H9 (cell line): ENCODE results near the gene AP2A1. TPM values are rescaled to one million over a fixed set of nuclear protein-coding genes. Genes with fewer than 3 reads are reported as not detected.

Source experiments
- DNase-seq: peaks from one replicate; pipeline ENCODE4 v3.0.0-alpha.2; 2017
- H2AFZ ChIP-seq: one replicate; pipeline ENCODE4 v1.6.1; 2013; ENCODE audit warnings: mild to moderate bottlenecking, low read length, control low read depth, moderate library complexity
- H2AK5ac ChIP-seq: 2 replicates; pipeline ENCODE4 v1.6.1; 2013; ENCODE audit warnings: low read length, control low read depth, mixed read lengths; ENCODE audit not compliant: insufficient read length
- H2BK120ac ChIP-seq: one replicate; pipeline ENCODE4 v1.6.1; 2013; ENCODE audit warnings: low read depth, mild to moderate bottlenecking, low read length, control low read depth, inconsistent platforms; ENCODE audit not compliant: poor library complexity, severe bottlenecking
- H2BK12ac ChIP-seq: 2 replicates; pipeline ENCODE4 v1.6.1; 2013; ENCODE audit warnings: low read length, control low read depth, mixed read lengths, low read depth; ENCODE audit not compliant: insufficient read length
- H2BK15ac ChIP-seq: 2 replicates; pipeline ENCODE4 v1.6.1; 2013; ENCODE audit warnings: low read depth, low read length, control low read depth
- H2BK20ac ChIP-seq: one replicate; pipeline ENCODE4 v1.6.1; 2013; ENCODE audit warnings: low read depth, mild to moderate bottlenecking, low read length, control low read depth, inconsistent platforms; ENCODE audit not compliant: poor library complexity, severe bottlenecking
- H2BK5ac ChIP-seq: 2 replicates; pipeline ENCODE4 v1.6.1; 2013; ENCODE audit warnings: low read length, control low read depth, mixed read lengths; ENCODE audit not compliant: insufficient read length
- H3K14ac ChIP-seq: 2 replicates; pipeline ENCODE4 v1.6.1; 2013; ENCODE audit warnings: low read length, control low read depth; ENCODE audit not compliant: insufficient read depth
- H3K18ac ChIP-seq: 2 replicates; pipeline ENCODE4 v1.6.1; 2013; ENCODE audit warnings: low read depth, mild to moderate bottlenecking, mixed read lengths, low read length, control low read depth; ENCODE audit not compliant: insufficient read length
- H3K23ac ChIP-seq: 2 replicates; pipeline ENCODE4 v1.6.1; 2013; ENCODE audit warnings: low read length, control low read depth, mixed read lengths, low read depth; ENCODE audit not compliant: insufficient read length
- H3K23me2 ChIP-seq: 2 replicates; pipeline ENCODE4 v1.6.1; 2013; ENCODE audit warnings: low read depth, mild to moderate bottlenecking, mixed read lengths, low read length, control low read depth; ENCODE audit not compliant: insufficient read length, poor library complexity, severe bottlenecking
- H3K27ac ChIP-seq: 2 replicates; pipeline ENCODE4 v1.5.1; 2013; ENCODE audit warnings: low read length, control low read depth, mixed read lengths, low read depth; ENCODE audit not compliant: insufficient read length
- H3K27me3 ChIP-seq: 2 replicates; pipeline ENCODE4 v1.6.1; 2013; ENCODE audit warnings: low read length, control low read depth, inconsistent platforms; ENCODE audit not compliant: insufficient read depth
- H3K4ac ChIP-seq: 2 replicates; pipeline ENCODE4 v1.6.1; 2013; ENCODE audit warnings: low read depth, mild to moderate bottlenecking, control low read depth, inconsistent platforms, low read length, moderate library complexity
- H3K4me1 ChIP-seq: 2 replicates; pipeline ENCODE4 v1.6.1; 2013; ENCODE audit warnings: low read length, control low read depth, inconsistent platforms; ENCODE audit not compliant: insufficient read depth
- H3K4me2 ChIP-seq: 2 replicates; pipeline ENCODE4 v1.6.1; 2013; ENCODE audit warnings: low read length, control low read depth, mixed read lengths; ENCODE audit not compliant: insufficient read length, insufficient read depth
- H3K56ac ChIP-seq: 2 replicates; pipeline ENCODE4 v1.6.1; 2013; ENCODE audit warnings: low read depth, mild to moderate bottlenecking, mixed read lengths, low read length, control low read depth; ENCODE audit not compliant: insufficient read length
- H3K79me1 ChIP-seq: 2 replicates; pipeline ENCODE4 v1.6.1; 2013; ENCODE audit warnings: low read depth, mild to moderate bottlenecking, moderate library complexity, low read length, control low read depth, inconsistent platforms; ENCODE audit not compliant: insufficient read depth, poor library complexity, severe bottlenecking
- H3K79me2 ChIP-seq: 2 replicates; pipeline ENCODE4 v1.6.1; 2013; ENCODE audit warnings: low read length, control low read depth, inconsistent platforms; ENCODE audit not compliant: insufficient read depth
- H3K9ac ChIP-seq: 2 replicates; pipeline ENCODE4 v1.6.1; 2013; ENCODE audit warnings: low read length, control low read depth, mixed read lengths; ENCODE audit not compliant: insufficient read length; ENCODE audit errors: extremely low read depth
- H3K9me3 ChIP-seq: one replicate; pipeline ENCODE4 v1.6.1; 2013; ENCODE audit warnings: low read depth, low read length, inconsistent platforms; ENCODE audit not compliant: control insufficient read depth
- H3T11ph ChIP-seq: one replicate; pipeline ENCODE4 v1.6.1; 2013; ENCODE audit warnings: mild to moderate bottlenecking, low read length, control low read depth, inconsistent platforms
- H4K20me1 ChIP-seq: one replicate; pipeline ENCODE4 v1.6.1; 2013; ENCODE audit not compliant: control insufficient read depth, insufficient read length, insufficient read depth
- H4K5ac ChIP-seq: 2 replicates; pipeline ENCODE4 v1.6.1; 2013; ENCODE audit warnings: low read depth, mild to moderate bottlenecking, mixed read lengths, low read length, control low read depth; ENCODE audit not compliant: insufficient read length
- H4K8ac ChIP-seq: replicated peaks from 2 replicates; pipeline ENCODE4 v1.6.1; 2013; ENCODE audit warnings: low read length, control low read depth, mixed read lengths, low read depth; ENCODE audit not compliant: insufficient read length
- H4K91ac ChIP-seq: 2 replicates; pipeline ENCODE4 v1.6.1; 2013; ENCODE audit warnings: low read depth, mild to moderate bottlenecking, moderate library complexity, mixed read lengths, low read length, control low read depth; ENCODE audit not compliant: insufficient read length
- H3K27ac Mint-ChIP-seq, 3 experiments: 2 replicates in 2 of 3; 3 replicates in 1 of 3; pipeline ENCODE4 v1.8.0; 2020 to 2021; ENCODE audit warnings: mixed read lengths in 3 of 3, mild to moderate bottlenecking in 1 of 3, moderate library complexity in 1 of 3
- H3K27me3 Mint-ChIP-seq: 2 replicates; pipeline ENCODE4 v1.8.0; 2021; ENCODE audit warnings: low read depth, mild to moderate bottlenecking, moderate library complexity, mixed read lengths
- H3K36me3 Mint-ChIP-seq, 3 experiments: 2 replicates in 2 of 3; 3 replicates in 1 of 3; pipeline ENCODE4 v1.8.0; 2020 to 2021; ENCODE audit warnings: low read depth in 3 of 3, mixed read lengths in 3 of 3; ENCODE audit not compliant: insufficient read depth in 1 of 3
- H3K4me1 Mint-ChIP-seq, 2 experiments: 2 replicates each; pipeline ENCODE4 v1.8.0; 2020; ENCODE audit warnings: mixed read lengths in 2 of 2
- H3K4me3 Mint-ChIP-seq, 2 experiments: 2 replicates in 1 of 2; 3 replicates in 1 of 2; pipeline ENCODE4 v1.8.0; 2020 to 2021; ENCODE audit warnings: mild to moderate bottlenecking in 2 of 2, mixed read lengths in 2 of 2, moderate library complexity in 1 of 2
- H3K9me3 Mint-ChIP-seq, 2 experiments: 2 replicates in 1 of 2; 3 replicates in 1 of 2; pipeline ENCODE4 v1.8.0; 2020; ENCODE audit warnings: mild to moderate bottlenecking in 2 of 2, mixed read lengths in 2 of 2, moderate library complexity in 1 of 2
- CTCF ChIP-seq: fragments of 200-600 bp; sonication (generic); conservative IDR thresholded peaks from 3 replicates; pipeline ENCODE4 v1.8.0; 2021; ENCODE audit warnings: antibody characterized with exemption, mild to moderate bottlenecking
- WGBS: extraction: QIAGEN DNeasy Blood & Tissue Kit; methylation state at CpG from one replicate; pipeline ENCODE4 v1.1.7; 2013; ENCODE audit warnings: missing lambda C conversion rate, low lambda C conversion rate, mixed read lengths; ENCODE audit not compliant: insufficient read length; ENCODE audit errors: extremely low coverage; 5-methylcytosine and 5-hydroxymethylcytosine counted together
- long read RNA-seq: library from polyadenylated mRNA; unstranded; transcript quantifications from one replicate; pipeline ENCODE4 v2.0.0, GENCODE V29; 2020
- total RNA-seq: library from RNA; stranded (reverse); gene quantifications from 2 replicates; pipeline ENCODE4 v1.2.1, GENCODE V29; 2021

Gene AP2A1
- total RNA-seq: 108 and 109 TPM in 2 replicates
- long read RNA-seq, transcript AP2A1-201 (23 exons, 3,388 nt): major isoform, 203 of 326 reads
- long read RNA-seq, partial matches to known transcripts: 106 of 326 reads
- long read RNA-seq, other reads (novel, unspliced or antisense): 15 of 326 reads

GRCh38 chr19:49766930-49767299, at the start of gene AP2A1:
Gene AP2A1 (plus strand): TSS chr19:49767001. CDS start chr19:49767134, 133 bp downstream.
- no peak within 1 kb of the TSS for H4K91ac ChIP-seq
- no CpG with 5 or more reads among the region's 38 CpGs for WGBS
- H3K27me3 Mint-ChIP-seq: no peaks in the 10 kb centered on the region; the same call in 1 of the 2 replicates
- no peaks in the 10 kb centered on the region for H3K4me1 ChIP-seq
- peak within 1 kb of the TSS; percentile 93 for H3K18ac ChIP-seq
- H4K5ac ChIP-seq: peak within 1 kb of the TSS; percentile 87
- DNase-seq: no peak
- no peak for TF ChIP-seq CTCF
- H3K27ac ChIP-seq: peak within 1 kb of the TSS; percentile 100
- H3K27me3 ChIP-seq: no peaks in the 10 kb centered on the region
- peak within 1 kb of the TSS; percentile 94 to 95 for H3K4me3 Mint-ChIP-seq
- no peak within 1 kb of the TSS for H4K8ac ChIP-seq
- no peak within 1 kb of the TSS for H3K23ac ChIP-seq
- no peak within 1 kb of the TSS for H2BK15ac ChIP-seq
- H3K79me1 ChIP-seq: peaks cover 7% of the 10 kb centered on the region
- H2BK120ac ChIP-seq: peak within 1 kb of the TSS; percentile 99
- H3K4me2 ChIP-seq: peak within 1 kb of the TSS; percentile 88
- peak within 1 kb of the TSS; percentile 73 for H2BK5ac ChIP-seq
- no peak within 1 kb of the TSS for H2BK20ac ChIP-seq
- H3K36me3 Mint-ChIP-seq: peaks cover 0 to 4% (median 2%) of the 10 kb centered on the region in 3 experiments; a peak in 3 of 7 replicates
- no peaks in the 10 kb centered on the region for H4K20me1 ChIP-seq
- H2AFZ ChIP-seq: no peak within 1 kb of the TSS
- H3T11ph ChIP-seq: peak within 1 kb of the TSS; percentile 91
- no peak within 1 kb of the TSS for H2AK5ac ChIP-seq
- peaks cover 4% of the 10 kb centered on the region; the same call in 1 of the 2 replicates for H3K79me2 ChIP-seq
- peak within 1 kb of the TSS; percentile 77 for H3K14ac ChIP-seq
- H3K9me3 Mint-ChIP-seq: no peaks in the 10 kb centered on the region
- H3K23me2 ChIP-seq: peaks cover 12% of the 10 kb centered on the region
- H3K4ac ChIP-seq: peak within 1 kb of the TSS; percentile 82; the same call in 1 of the 2 replicates
- peak within 1 kb of the TSS; percentile 89 for H3K9ac ChIP-seq
- H3K27ac Mint-ChIP-seq: peak within 1 kb of the TSS; percentile 99 to 100 (median 100)
- H3K56ac ChIP-seq: no peak within 1 kb of the TSS
- no peak within 1 kb of the TSS for H2BK12ac ChIP-seq
- no peaks in the 10 kb centered on the region for H3K9me3 ChIP-seq
- H3K4me1 Mint-ChIP-seq: peaks cover 19 to 27% of the 10 kb centered on the region in 2 experiments
